BJ (cell line): Measurements from ENCODE around the gene CNGA1. TPM values are rescaled to one million over a fixed set of nuclear protein-coding genes. Genes with fewer than 3 reads are reported as not detected.

Experiments used
- CTCF ChIA-PET: fragments of 350-600 bp; formaldehyde crosslinking; extraction: SDS; loops from one replicate; lab custom pipeline; 2021; ENCODE audit warnings: antibody characterized with exemption, inconsistent platforms; lab: Yijun Ruan, JAX
- POLR2A ChIA-PET: fragments of 300-600 bp; sonication (Branson Sonifier 250); formaldehyde crosslinking; extraction: SDS; loops from one replicate; lab custom pipeline; 2021; ENCODE audit warnings: antibody characterized with exemption; lab: Charles Lee
- DNase-seq: peaks from one replicate; pipeline ENCODE4 v3.0.0-alpha.2; 2011; ENCODE audit warnings: low read depth
- H3K27me3 ChIP-seq: 2 replicates; pipeline ENCODE4 v1.6.0; 2011; ENCODE audit warnings: low read length; ENCODE audit not compliant: control insufficient read depth, insufficient read depth
- H3K36me3 ChIP-seq: 2 replicates; pipeline ENCODE4 v1.5.1; 2011; ENCODE audit warnings: low read length; ENCODE audit not compliant: control insufficient read depth, insufficient read depth
- H3K4me3 ChIP-seq: 2 replicates; pipeline ENCODE4 v1.5.1; 2011; ENCODE audit warnings: low read depth, mild to moderate bottlenecking, control low read depth, low read length
- CTCF ChIP-seq: IDR thresholded peaks from 2 replicates; pipeline ENCODE4 v1.5.1; 2011; ENCODE audit warnings: low read depth, mild to moderate bottlenecking, control low read depth, inconsistent platforms, low read length, moderate library complexity; ENCODE audit not compliant: insufficient read depth
- polyA plus RNA-seq: library from polyadenylated mRNA; depleted of rRNA; stranded (reverse); fragments of >200 nt; gene quantifications from 2 replicates; pipeline ENCODE4 v1.2.3, GENCODE V29; 2011

The CNGA1 gene
- polyA plus RNA-seq, 1 experiment: not detected

GRCh38 chr4:48044298-48044697 is 27.8 kb upstream of the CNGA1 start:
- ChIA-PET CTCF (interaction anchor here (1.2 kb wide), 1 partner anchor 25 kb away, joined by 3 read pairs; no protein-coding TSS in a partner anchor), POLR2A (no interaction called here)
- H3K27me3 ChIP-seq: 0 out of 2 replicates have a peak, but pooled peaks cover 2% of the 10 kb centered on the region
- no peak for TF ChIP-seq CTCF
- DNase-seq: no peak
- no peaks in the 10 kb centered on the region for H3K36me3 ChIP-seq
- no peak overlapping the region for H3K4me3 ChIP-seq

- TF ChIP-seq CTCF: no peak
- Histone ChIP-seq H3K27me3 (0 out of 2 replicates have a peak, but pooled peaks cover 2% of the 10 kb centered on the region), H3K36me3 (no peaks in the 10 kb centered on the region), H3K4me3 (no peak overlapping the region)
- ChIA-PET POLR2A (no interaction called here), CTCF (interaction anchor here (1.8 kb wide), 1 partner anchor 10 kb away, joined by 7 read pairs; no protein-coding TSS in a partner anchor)
- no peak for DNase-seq
These were observed 27.0 kb upstream of the CNGA1 start for GRCh38 chr4:48043504-48043903.

GRCh38 chr4:48042979-48043461 is 26.5 kb upstream of the CNGA1 start:
- CTCF ChIA-PET: interaction anchor here (1.8 kb wide), 1 partner anchor 9 kb away, joined by 7 read pairs; no protein-coding TSS in a partner anchor

GRCh38 chr4:48041535-48042137 is 25.2 kb upstream of the CNGA1 start:
- CTCF ChIA-PET: interaction anchor here (0.8 to 1.3 kb wide), 2 partner anchors 9 to 13 kb away, joined by 3 to 4 read pairs; no protein-coding TSS in a partner anchor
- H3K27me3 ChIP-seq: 0 out of 2 replicates have a peak, but pooled peaks cover 2% of the 10 kb centered on the region
- TF ChIP-seq CTCF: no peak
- no peak overlapping the region for H3K4me3 ChIP-seq
- DNase-seq: no peak
- no peaks in the 10 kb centered on the region for H3K36me3 ChIP-seq
- POLR2A ChIA-PET: no interaction called here

More at GRCh38 chr4:48042979-48043461, 26.5 kb upstream of the CNGA1 start:
- no peak overlapping the region for H3K4me3 ChIP-seq
- no peak for TF ChIP-seq CTCF
- H3K36me3 ChIP-seq: no peaks in the 10 kb centered on the region
- POLR2A ChIA-PET: no interaction called here
- H3K27me3 ChIP-seq: 0 out of 2 replicates have a peak, but pooled peaks cover 2% of the 10 kb centered on the region
- DNase-seq: no peak

- POLR2A ChIA-PET: no interaction called here
- no peak for DNase-seq
- no peak for TF ChIP-seq CTCF
- CTCF ChIA-PET: interaction anchor here (1.5 kb wide), 1 partner anchor 11 kb away, joined by 3 read pairs; no protein-coding TSS in a partner anchor
- 0 out of 2 replicates have a peak, but pooled peaks cover 2% of the 10 kb centered on the region for H3K27me3 ChIP-seq
- no peak overlapping the region for H3K4me3 ChIP-seq
- H3K36me3 ChIP-seq: no peaks in the 10 kb centered on the region
These were observed 23.1 kb upstream of the CNGA1 start for GRCh38 chr4:48039561-48039960.
